D721Med (cell line): ENCODE results near the gene PSMB2.
"Not testable (repeated sequence)": the region's sequence is repeated elsewhere in the genome, so short reads cannot be mapped to it uniquely, and the experiment has no call there.

Source experiments
- DNase-seq: peaks from one replicate; pipeline ENCODE4 v3.0.0; 2011; ENCODE audit warnings: low spot score; ENCODE audit not compliant: insufficient read length
- FAIRE-seq: peaks from 2 replicates; lab custom pipeline; 2011; peaks lifted over from hg19 to GRCh38; lab: Jason Lieb, UNC
- TF ChIP-seq, protein P1 (sequence below): IDR thresholded peaks from 2 replicates; pipeline ENCODE4 v1.5.1; 2012; ENCODE audit warnings: mild to moderate bottlenecking, control low read depth; ENCODE audit not compliant: insufficient read depth; ENCODE audit errors: missing control alignments

PSMB2 gene

DNA sequence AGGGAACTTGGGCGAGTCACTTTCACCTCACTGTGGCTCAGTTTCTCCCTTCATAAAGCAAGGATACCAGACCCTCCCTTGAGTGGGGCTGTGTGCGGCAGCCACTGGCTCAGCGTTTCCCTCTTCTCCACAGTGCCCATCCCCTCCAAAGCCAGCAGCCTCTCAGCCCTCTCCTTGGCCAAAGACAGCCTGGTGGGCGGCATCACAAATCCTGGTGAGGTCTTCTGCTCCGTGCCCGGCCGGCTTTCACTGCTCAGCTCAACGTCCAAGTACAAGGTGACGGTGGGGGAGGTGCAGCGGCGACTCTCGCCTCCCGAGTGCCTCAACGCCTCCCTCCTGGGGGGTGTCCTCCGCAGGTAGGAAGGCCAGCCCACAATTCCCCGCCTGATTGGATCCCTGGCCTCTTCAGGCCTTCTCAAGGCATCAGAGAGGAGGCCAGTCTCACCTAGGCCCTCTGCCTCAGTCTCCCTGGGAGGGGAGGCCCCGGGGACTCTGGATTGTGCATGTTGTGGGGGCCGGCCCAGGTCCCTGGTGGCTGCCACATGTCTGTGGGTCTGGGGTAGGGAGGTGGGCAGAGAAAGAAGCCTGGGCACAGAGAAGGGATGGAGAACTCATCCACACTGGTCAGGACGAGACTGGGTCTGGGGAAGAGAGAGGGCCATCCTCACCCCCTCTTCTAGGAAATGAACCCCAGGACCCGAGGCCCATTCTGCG, 53.0 kb downstream of the PSMB2 start:
- DNase-seq: no peak
- TF ChIP-seq, protein P1, sequence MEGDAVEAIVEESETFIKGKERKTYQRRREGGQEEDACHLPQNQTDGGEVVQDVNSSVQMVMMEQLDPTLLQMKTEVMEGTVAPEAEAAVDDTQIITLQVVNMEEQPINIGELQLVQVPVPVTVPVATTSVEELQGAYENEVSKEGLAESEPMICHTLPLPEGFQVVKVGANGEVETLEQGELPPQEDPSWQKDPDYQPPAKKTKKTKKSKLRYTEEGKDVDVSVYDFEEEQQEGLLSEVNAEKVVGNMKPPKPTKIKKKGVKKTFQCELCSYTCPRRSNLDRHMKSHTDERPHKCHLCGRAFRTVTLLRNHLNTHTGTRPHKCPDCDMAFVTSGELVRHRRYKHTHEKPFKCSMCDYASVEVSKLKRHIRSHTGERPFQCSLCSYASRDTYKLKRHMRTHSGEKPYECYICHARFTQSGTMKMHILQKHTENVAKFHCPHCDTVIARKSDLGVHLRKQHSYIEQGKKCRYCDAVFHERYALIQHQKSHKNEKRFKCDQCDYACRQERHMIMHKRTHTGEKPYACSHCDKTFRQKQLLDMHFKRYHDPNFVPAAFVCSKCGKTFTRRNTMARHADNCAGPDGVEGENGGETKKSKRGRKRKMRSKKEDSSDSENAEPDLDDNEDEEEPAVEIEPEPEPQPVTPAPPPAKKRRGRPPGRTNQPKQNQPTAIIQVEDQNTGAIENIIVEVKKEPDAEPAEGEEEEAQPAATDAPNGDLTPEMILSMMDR: no peak
- FAIRE-seq: no peak

DNA sequence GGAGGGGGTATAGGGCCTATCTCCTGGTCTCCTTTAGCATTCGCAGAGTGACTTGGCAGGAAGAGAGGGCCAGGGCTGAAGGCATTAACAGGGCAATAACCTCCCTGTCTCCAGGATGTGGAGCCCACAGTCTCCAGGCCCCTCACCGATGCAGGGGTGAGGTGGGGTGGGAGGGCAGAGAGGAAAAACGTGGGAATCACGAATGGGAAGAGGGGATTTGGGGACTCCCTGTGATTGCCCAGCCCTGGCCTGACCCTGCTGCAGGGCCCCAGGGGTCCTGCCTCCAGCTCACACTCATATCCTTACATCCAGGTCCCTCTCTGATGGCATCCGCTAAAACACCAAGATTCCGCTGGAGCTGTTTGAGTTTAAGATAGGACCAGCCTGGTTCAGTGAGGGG, 53.6 kb downstream of the PSMB2 start:
- TF ChIP-seq, protein P1: no peak
- no peak for FAIRE-seq

DNA sequence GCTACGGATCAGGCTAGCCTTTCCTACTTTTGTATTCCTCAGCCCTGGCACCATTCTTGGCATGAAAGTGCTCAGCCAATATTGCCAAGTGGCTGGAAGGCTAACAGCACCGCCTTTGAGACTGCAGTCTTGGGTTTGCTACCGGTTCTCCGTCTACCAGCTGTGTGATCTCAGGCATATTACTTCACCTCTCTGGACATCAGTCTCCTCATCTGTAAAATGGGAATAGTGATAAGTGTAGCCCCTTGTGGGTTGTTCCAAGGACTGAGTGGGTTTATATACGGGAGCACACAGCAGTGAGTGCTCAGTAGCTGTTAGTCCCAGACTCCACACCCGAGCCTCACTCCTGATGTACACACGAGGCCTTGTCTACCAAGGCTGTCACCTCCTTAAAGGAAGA, 54.5 kb downstream of the PSMB2 start:
- TF ChIP-seq, protein P1: no peak
- DNase-seq (no peak), FAIRE-seq (no peak)

More for the DNA sequence above, 53.6 kb downstream of the PSMB2 start:
- DNase-seq: no peak

DNA sequence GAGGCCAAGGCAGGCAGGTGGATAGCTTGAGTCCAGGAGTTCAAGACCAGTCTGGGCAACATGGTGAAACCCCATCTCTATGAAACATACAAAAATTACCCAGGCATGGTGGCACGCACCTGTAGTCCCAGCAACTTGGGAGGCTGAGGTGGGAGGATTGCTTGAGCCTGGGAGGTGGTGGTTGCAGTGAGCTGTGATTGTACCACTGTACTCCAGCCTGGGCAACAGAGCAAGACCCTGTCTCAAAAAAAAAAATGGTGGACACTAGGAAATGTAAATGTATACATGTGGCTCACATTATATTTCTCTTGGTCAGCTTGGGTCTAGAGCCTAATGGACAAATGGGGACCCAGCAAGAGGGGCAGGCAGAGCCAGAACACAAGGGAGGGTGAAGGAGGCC, 55.5 kb downstream of the PSMB2 start:
- not testable (repeated sequence) for FAIRE-seq, DNase-seq

DNA sequence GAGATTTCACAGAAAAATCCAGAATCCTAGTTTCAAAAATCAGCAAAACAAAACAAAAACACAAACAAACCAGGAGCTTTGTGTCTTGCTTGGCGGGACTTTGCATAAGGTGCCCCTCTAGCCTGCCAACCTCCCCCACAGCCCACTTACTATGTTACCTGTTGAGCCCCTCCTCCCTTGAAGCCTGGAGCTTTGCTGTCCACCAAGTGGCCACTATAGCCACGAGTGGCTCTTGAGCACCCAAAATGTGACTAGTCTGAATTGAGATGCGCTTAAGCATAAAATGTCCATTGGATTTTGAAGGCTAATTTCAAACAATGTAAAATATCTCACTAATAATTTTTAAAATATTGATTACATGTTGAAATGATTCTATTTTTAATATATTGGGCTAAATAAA, 56.0 kb downstream of the PSMB2 start:
- DNase-seq (no peak), FAIRE-seq (no peak)
- TF ChIP-seq, protein P1: no peak

DNA sequence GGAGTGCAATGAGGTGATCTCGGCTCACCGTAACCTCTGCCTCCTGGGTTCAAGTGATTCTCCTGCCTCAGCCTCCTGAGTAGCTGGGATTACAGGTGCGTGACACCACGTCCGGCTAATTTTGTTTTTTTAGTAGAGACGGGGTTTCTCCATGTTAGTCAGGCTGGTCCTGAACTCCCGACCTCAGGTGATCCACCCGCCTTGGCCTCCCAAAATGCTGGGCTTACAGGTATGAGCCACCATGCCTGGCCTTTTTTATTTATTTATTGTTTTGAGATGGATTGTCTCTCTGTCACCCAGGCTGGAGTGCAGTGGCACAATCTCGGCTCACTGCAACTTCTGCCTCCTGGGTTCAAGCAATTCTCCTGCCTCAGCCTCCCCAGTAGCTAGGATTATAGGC, 59.7 kb downstream of the PSMB2 start:
- not testable (repeated sequence) for DNase-seq, FAIRE-seq

DNA sequence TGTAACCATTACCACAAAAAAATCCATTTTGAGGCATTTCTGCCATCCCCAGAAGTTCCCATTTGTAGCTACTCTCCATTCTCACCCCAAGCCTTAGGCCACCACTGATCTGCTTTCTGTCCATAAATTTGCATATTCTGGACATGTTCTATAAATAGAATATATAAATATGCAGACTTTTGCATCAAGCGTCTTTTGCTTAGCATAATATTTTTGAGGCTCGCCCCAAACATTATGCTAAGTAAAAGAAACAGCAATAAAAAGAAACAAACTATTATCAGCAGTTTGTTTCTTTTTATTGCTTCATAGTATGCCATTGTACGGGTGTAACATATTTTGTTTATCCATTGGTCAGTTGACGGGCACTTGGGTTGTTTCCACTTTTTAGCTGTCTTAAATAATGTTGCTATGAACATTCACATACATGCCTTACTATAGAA, 60.4 kb downstream of the PSMB2 start:
- FAIRE-seq: no peak
- no peak for DNase-seq
- TF ChIP-seq, protein P1: no peak

DNA sequence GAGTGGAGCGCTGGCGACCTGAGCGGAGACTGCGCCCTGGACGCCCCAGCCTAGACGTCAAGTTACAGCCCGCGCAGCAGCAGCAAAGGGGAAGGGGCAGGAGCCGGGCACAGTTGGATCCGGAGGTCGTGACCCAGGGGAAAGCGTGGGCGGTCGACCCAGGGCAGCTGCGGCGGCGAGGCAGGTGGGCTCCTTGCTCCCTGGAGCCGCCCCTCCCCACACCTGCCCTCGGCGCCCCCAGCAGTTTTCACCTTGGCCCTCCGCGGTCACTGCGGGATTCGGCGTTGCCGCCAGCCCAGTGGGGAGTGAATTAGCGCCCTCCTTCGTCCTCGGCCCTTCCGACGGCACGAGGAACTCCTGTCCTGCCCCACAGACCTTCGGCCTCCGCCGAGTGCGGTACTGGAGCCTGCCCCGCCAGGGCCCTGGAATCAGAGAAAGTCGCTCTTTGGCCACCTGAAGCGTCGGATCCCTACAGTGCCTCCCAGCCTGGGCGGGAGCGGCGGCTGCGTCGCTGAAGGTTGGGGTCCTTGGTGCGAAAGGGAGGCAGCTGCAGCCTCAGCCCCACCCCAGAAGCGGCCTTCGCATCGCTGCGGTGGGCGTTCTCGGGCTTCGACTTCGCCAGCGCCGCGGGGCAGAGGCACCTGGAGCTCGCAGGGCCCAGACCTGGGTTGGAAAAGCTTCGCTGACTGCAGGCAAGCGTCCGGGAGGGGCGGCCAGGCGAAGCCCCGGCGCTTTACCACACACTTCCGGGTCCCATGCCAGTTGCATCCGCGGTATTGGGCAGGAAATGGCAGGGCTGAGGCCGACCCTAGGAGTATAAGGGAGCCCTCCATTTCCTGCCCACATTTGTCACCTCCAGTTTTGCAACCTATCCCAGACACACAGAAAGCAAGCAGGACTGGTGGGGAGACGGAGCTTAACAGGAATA, 64.0 kb downstream of the PSMB2 start:
- TF ChIP-seq, protein P1: no peak
- no peak for DNase-seq
- FAIRE-seq: no peak

DNA sequence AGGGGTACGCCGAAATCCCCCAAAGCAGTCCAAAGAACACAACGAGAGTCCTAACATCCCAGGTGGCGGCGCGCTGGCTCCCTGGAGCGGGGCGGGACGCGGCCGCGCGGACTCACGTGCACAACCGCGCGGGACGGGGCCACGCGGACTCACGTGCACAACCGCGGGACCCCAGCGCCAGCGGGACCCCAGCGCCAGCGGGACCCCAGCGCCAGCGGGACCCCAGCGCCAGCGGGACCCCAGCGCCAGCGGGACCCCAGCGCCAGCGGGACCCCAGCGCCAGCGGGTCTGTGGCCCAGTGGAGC, 64.6 kb downstream of the PSMB2 start:
- not testable (repeated sequence) for FAIRE-seq, DNase-seq
